ENCODE data around the gene C1GALT1C1L.

DNA sequence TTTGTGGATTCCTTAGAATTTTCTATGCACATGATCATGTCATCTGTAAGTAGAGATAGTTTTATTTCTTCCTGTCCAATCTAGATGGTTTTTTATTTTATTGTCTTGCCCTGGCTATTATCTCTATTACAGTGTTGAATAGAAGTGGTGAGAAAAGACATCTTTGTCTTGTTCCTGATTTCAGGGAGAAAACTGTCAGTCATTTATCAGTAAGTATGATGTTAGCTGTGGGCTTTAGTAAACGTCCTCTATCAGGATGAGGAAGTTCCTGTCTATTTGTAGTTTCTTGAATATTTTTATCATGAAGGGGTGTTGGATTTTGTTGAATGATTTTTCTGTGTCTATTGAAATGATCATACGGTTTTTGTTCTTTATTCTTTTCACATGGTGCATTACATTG, 33.9 kb downstream of the C1GALT1C1L start:
- TF ChIP-seq, protein P1, sequence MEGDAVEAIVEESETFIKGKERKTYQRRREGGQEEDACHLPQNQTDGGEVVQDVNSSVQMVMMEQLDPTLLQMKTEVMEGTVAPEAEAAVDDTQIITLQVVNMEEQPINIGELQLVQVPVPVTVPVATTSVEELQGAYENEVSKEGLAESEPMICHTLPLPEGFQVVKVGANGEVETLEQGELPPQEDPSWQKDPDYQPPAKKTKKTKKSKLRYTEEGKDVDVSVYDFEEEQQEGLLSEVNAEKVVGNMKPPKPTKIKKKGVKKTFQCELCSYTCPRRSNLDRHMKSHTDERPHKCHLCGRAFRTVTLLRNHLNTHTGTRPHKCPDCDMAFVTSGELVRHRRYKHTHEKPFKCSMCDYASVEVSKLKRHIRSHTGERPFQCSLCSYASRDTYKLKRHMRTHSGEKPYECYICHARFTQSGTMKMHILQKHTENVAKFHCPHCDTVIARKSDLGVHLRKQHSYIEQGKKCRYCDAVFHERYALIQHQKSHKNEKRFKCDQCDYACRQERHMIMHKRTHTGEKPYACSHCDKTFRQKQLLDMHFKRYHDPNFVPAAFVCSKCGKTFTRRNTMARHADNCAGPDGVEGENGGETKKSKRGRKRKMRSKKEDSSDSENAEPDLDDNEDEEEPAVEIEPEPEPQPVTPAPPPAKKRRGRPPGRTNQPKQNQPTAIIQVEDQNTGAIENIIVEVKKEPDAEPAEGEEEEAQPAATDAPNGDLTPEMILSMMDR (IDR thresholded peaks at IDR 0.05; ENCODE audit: borderline replicate concordance, extremely low read depth, low read length, poor library complexity, severe bottlenecking) = no peak
- no peak for TF ChIP-seq EZH2 (IDR thresholded peaks at IDR 0.05; ENCODE audit: borderline replicate concordance, low read depth, low read length, severe bottlenecking)

All from DND-41 (cell line).